H9 (cell line): ENCODE measurements around the gene ASB7. TPM values are rescaled to one million over a fixed set of nuclear protein-coding genes. Genes with fewer than 3 reads are reported as not detected.

Experiments used
- DNase-seq: peaks from one replicate; pipeline ENCODE4 v3.0.0-alpha.2; 2017
- H2AFZ ChIP-seq: one replicate; pipeline ENCODE4 v1.6.1; 2013; ENCODE audit warnings: mild to moderate bottlenecking, low read length, control low read depth, moderate library complexity
- H2AK5ac ChIP-seq: 2 replicates; pipeline ENCODE4 v1.6.1; 2013; ENCODE audit warnings: low read length, control low read depth, mixed read lengths; ENCODE audit not compliant: insufficient read length
- H2BK120ac ChIP-seq: one replicate; pipeline ENCODE4 v1.6.1; 2013; ENCODE audit warnings: low read depth, mild to moderate bottlenecking, low read length, control low read depth, inconsistent platforms; ENCODE audit not compliant: poor library complexity, severe bottlenecking
- H2BK12ac ChIP-seq: 2 replicates; pipeline ENCODE4 v1.6.1; 2013; ENCODE audit warnings: low read length, control low read depth, mixed read lengths, low read depth; ENCODE audit not compliant: insufficient read length
- H2BK15ac ChIP-seq: 2 replicates; pipeline ENCODE4 v1.6.1; 2013; ENCODE audit warnings: low read depth, low read length, control low read depth
- H2BK20ac ChIP-seq: one replicate; pipeline ENCODE4 v1.6.1; 2013; ENCODE audit warnings: low read depth, mild to moderate bottlenecking, low read length, control low read depth, inconsistent platforms; ENCODE audit not compliant: poor library complexity, severe bottlenecking
- H2BK5ac ChIP-seq: 2 replicates; pipeline ENCODE4 v1.6.1; 2013; ENCODE audit warnings: low read length, control low read depth, mixed read lengths; ENCODE audit not compliant: insufficient read length
- H3K14ac ChIP-seq: 2 replicates; pipeline ENCODE4 v1.6.1; 2013; ENCODE audit warnings: low read length, control low read depth; ENCODE audit not compliant: insufficient read depth
- H3K18ac ChIP-seq: 2 replicates; pipeline ENCODE4 v1.6.1; 2013; ENCODE audit warnings: low read depth, mild to moderate bottlenecking, mixed read lengths, low read length, control low read depth; ENCODE audit not compliant: insufficient read length
- H3K23ac ChIP-seq: 2 replicates; pipeline ENCODE4 v1.6.1; 2013; ENCODE audit warnings: low read length, control low read depth, mixed read lengths, low read depth; ENCODE audit not compliant: insufficient read length
- H3K23me2 ChIP-seq: 2 replicates; pipeline ENCODE4 v1.6.1; 2013; ENCODE audit warnings: low read depth, mild to moderate bottlenecking, mixed read lengths, low read length, control low read depth; ENCODE audit not compliant: insufficient read length, poor library complexity, severe bottlenecking
- H3K27ac ChIP-seq: 2 replicates; pipeline ENCODE4 v1.5.1; 2013; ENCODE audit warnings: low read length, control low read depth, mixed read lengths, low read depth; ENCODE audit not compliant: insufficient read length
- H3K27me3 ChIP-seq: 2 replicates; pipeline ENCODE4 v1.6.1; 2013; ENCODE audit warnings: low read length, control low read depth, inconsistent platforms; ENCODE audit not compliant: insufficient read depth
- H3K4ac ChIP-seq: 2 replicates; pipeline ENCODE4 v1.6.1; 2013; ENCODE audit warnings: low read depth, mild to moderate bottlenecking, control low read depth, inconsistent platforms, low read length, moderate library complexity
- H3K4me1 ChIP-seq: 2 replicates; pipeline ENCODE4 v1.6.1; 2013; ENCODE audit warnings: low read length, control low read depth, inconsistent platforms; ENCODE audit not compliant: insufficient read depth
- H3K4me2 ChIP-seq: 2 replicates; pipeline ENCODE4 v1.6.1; 2013; ENCODE audit warnings: low read length, control low read depth, mixed read lengths; ENCODE audit not compliant: insufficient read length, insufficient read depth
- H3K56ac ChIP-seq: 2 replicates; pipeline ENCODE4 v1.6.1; 2013; ENCODE audit warnings: low read depth, mild to moderate bottlenecking, mixed read lengths, low read length, control low read depth; ENCODE audit not compliant: insufficient read length
- H3K79me1 ChIP-seq: 2 replicates; pipeline ENCODE4 v1.6.1; 2013; ENCODE audit warnings: low read depth, mild to moderate bottlenecking, moderate library complexity, low read length, control low read depth, inconsistent platforms; ENCODE audit not compliant: insufficient read depth, poor library complexity, severe bottlenecking
- H3K79me2 ChIP-seq: 2 replicates; pipeline ENCODE4 v1.6.1; 2013; ENCODE audit warnings: low read length, control low read depth, inconsistent platforms; ENCODE audit not compliant: insufficient read depth
- H3K9ac ChIP-seq: 2 replicates; pipeline ENCODE4 v1.6.1; 2013; ENCODE audit warnings: low read length, control low read depth, mixed read lengths; ENCODE audit not compliant: insufficient read length; ENCODE audit errors: extremely low read depth
- H3K9me3 ChIP-seq: one replicate; pipeline ENCODE4 v1.6.1; 2013; ENCODE audit warnings: low read depth, low read length, inconsistent platforms; ENCODE audit not compliant: control insufficient read depth
- H3T11ph ChIP-seq: one replicate; pipeline ENCODE4 v1.6.1; 2013; ENCODE audit warnings: mild to moderate bottlenecking, low read length, control low read depth, inconsistent platforms
- H4K20me1 ChIP-seq: one replicate; pipeline ENCODE4 v1.6.1; 2013; ENCODE audit not compliant: control insufficient read depth, insufficient read length, insufficient read depth
- H4K5ac ChIP-seq: 2 replicates; pipeline ENCODE4 v1.6.1; 2013; ENCODE audit warnings: low read depth, mild to moderate bottlenecking, mixed read lengths, low read length, control low read depth; ENCODE audit not compliant: insufficient read length
- H4K8ac ChIP-seq: replicated peaks from 2 replicates; pipeline ENCODE4 v1.6.1; 2013; ENCODE audit warnings: low read length, control low read depth, mixed read lengths, low read depth; ENCODE audit not compliant: insufficient read length
- H4K91ac ChIP-seq: 2 replicates; pipeline ENCODE4 v1.6.1; 2013; ENCODE audit warnings: low read depth, mild to moderate bottlenecking, moderate library complexity, mixed read lengths, low read length, control low read depth; ENCODE audit not compliant: insufficient read length
- H3K27ac Mint-ChIP-seq, 3 experiments: 2 replicates in 2 of 3; 3 replicates in 1 of 3; pipeline ENCODE4 v1.8.0; 2020 to 2021; ENCODE audit warnings: mixed read lengths in 3 of 3, mild to moderate bottlenecking in 1 of 3, moderate library complexity in 1 of 3
- H3K27me3 Mint-ChIP-seq: 2 replicates; pipeline ENCODE4 v1.8.0; 2021; ENCODE audit warnings: low read depth, mild to moderate bottlenecking, moderate library complexity, mixed read lengths
- H3K36me3 Mint-ChIP-seq, 3 experiments: 2 replicates in 2 of 3; 3 replicates in 1 of 3; pipeline ENCODE4 v1.8.0; 2020 to 2021; ENCODE audit warnings: low read depth in 3 of 3, mixed read lengths in 3 of 3; ENCODE audit not compliant: insufficient read depth in 1 of 3
- H3K4me1 Mint-ChIP-seq, 2 experiments: 2 replicates each; pipeline ENCODE4 v1.8.0; 2020; ENCODE audit warnings: mixed read lengths in 2 of 2
- H3K4me3 Mint-ChIP-seq, 2 experiments: 2 replicates in 1 of 2; 3 replicates in 1 of 2; pipeline ENCODE4 v1.8.0; 2020 to 2021; ENCODE audit warnings: mild to moderate bottlenecking in 2 of 2, mixed read lengths in 2 of 2, moderate library complexity in 1 of 2
- H3K9me3 Mint-ChIP-seq, 2 experiments: 2 replicates in 1 of 2; 3 replicates in 1 of 2; pipeline ENCODE4 v1.8.0; 2020; ENCODE audit warnings: mild to moderate bottlenecking in 2 of 2, mixed read lengths in 2 of 2, moderate library complexity in 1 of 2
- WGBS: extraction: QIAGEN DNeasy Blood & Tissue Kit; methylation state at CpG from one replicate; pipeline ENCODE4 v1.1.7; 2013; ENCODE audit warnings: missing lambda C conversion rate, low lambda C conversion rate, mixed read lengths; ENCODE audit not compliant: insufficient read length; ENCODE audit errors: extremely low coverage; 5-methylcytosine and 5-hydroxymethylcytosine counted together
- total RNA-seq: library from RNA; stranded (reverse); gene quantifications from 2 replicates; pipeline ENCODE4 v1.2.1, GENCODE V29; 2021
- TF ChIP-seq, protein P1 (sequence below): fragments of 200-600 bp; sonication (generic); conservative IDR thresholded peaks from 3 replicates; pipeline ENCODE4 v1.8.0; 2021; ENCODE audit warnings: antibody characterized with exemption, mild to moderate bottlenecking

Gene ASB7
- total RNA-seq, 1 experiment from 2014 or later: 12.8 TPM

DNA sequence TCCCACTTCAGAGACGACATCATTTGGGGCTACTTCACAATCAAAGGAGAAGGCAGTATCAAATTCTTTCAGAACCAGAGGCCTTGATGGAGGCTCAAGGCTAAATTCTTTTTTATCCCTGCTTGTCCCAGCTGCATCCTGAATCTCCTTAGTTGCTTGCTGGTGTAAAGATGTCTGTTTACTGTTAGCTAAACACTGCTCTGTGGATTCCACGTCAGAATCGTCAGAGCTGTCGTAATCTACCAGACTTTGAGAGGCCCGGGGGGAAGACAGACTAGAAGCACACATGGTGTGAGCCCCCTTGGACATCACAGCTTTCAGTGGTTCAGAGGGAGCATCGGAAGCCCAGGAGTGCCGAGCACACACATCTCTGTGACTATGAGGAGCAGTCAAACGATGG is 33.0 kb upstream of the ASB7 start:
- no peak overlapping the region for H3K4ac ChIP-seq
- no peaks in the 10 kb centered on the region for H3K79me1 ChIP-seq
- no peak overlapping the region for H2AFZ ChIP-seq
- no peaks in the 10 kb centered on the region for H3K9me3 ChIP-seq
- H3K14ac ChIP-seq: no peak overlapping the region
- no CpG with 5 or more reads among the region's 8 CpGs for WGBS
- no peak overlapping the region for H2BK15ac ChIP-seq
- H3K27ac Mint-ChIP-seq: no peak overlapping the region
- H4K8ac ChIP-seq: no peak overlapping the region
- H3K4me1 Mint-ChIP-seq: no peaks in the 10 kb centered on the region
- no peak overlapping the region for H2BK12ac ChIP-seq
- no peaks in the 10 kb centered on the region for H3K79me2 ChIP-seq
- H4K20me1 ChIP-seq: no peaks in the 10 kb centered on the region
- no peak overlapping the region for H3K4me2 ChIP-seq
- H3K4me1 ChIP-seq: no peaks in the 10 kb centered on the region
- H3K18ac ChIP-seq: no peak overlapping the region
- H2BK20ac ChIP-seq: no peak overlapping the region
- no peak overlapping the region for H3K27ac ChIP-seq
- no peak overlapping the region for H4K5ac ChIP-seq
- no peak overlapping the region for H3K9ac ChIP-seq
- peaks cover 4 to 16% (median 5%) of the 10 kb centered on the region in 3 experiments; a peak in 4 of 7 replicates for H3K36me3 Mint-ChIP-seq
- no peaks in the 10 kb centered on the region for H3K9me3 Mint-ChIP-seq
- H3K27me3 ChIP-seq: no peaks in the 10 kb centered on the region
- no peak overlapping the region for H3T11ph ChIP-seq
- DNase-seq: no peak
- no peaks in the 10 kb centered on the region for H3K23me2 ChIP-seq
- TF ChIP-seq, protein P1, sequence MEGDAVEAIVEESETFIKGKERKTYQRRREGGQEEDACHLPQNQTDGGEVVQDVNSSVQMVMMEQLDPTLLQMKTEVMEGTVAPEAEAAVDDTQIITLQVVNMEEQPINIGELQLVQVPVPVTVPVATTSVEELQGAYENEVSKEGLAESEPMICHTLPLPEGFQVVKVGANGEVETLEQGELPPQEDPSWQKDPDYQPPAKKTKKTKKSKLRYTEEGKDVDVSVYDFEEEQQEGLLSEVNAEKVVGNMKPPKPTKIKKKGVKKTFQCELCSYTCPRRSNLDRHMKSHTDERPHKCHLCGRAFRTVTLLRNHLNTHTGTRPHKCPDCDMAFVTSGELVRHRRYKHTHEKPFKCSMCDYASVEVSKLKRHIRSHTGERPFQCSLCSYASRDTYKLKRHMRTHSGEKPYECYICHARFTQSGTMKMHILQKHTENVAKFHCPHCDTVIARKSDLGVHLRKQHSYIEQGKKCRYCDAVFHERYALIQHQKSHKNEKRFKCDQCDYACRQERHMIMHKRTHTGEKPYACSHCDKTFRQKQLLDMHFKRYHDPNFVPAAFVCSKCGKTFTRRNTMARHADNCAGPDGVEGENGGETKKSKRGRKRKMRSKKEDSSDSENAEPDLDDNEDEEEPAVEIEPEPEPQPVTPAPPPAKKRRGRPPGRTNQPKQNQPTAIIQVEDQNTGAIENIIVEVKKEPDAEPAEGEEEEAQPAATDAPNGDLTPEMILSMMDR: no peak
- no peak overlapping the region for H2BK5ac ChIP-seq
- no peak overlapping the region for H4K91ac ChIP-seq
- no peak overlapping the region for H3K23ac ChIP-seq
- no peak overlapping the region for H3K4me3 Mint-ChIP-seq
- no peak overlapping the region for H3K56ac ChIP-seq
- no peak overlapping the region for H2BK120ac ChIP-seq
- no peaks in the 10 kb centered on the region for H3K27me3 Mint-ChIP-seq
- no peak overlapping the region for H2AK5ac ChIP-seq
